ENCODE data around the gene PRIM2.
A peak's percentile ranks its signal among the peaks of the same experiment; 100 is the strongest.
"Not testable (repeated sequence)": the region's sequence is repeated elsewhere in the genome, so short reads cannot be mapped to it uniquely, and the experiment has no call there.

Gene PRIM2

DNA sequence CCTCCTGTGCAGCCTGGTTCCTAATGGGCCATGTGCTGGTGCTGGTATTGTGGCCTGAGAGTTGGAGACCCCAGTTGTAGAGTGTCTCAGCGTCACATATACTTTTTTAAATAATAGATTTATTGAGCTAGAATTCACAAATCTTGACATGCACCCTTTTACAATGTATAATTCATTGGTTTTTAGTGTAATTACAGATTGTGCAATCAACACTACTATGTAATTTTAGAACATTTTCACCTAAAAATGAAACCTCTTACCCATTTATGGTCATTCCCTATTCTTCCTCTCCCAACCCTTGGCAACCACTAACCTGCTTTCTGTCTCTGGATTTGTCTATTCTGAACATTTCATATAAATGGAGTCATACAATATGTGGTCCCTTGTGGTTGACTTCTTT, 10.6 kb downstream of the PRIM2 start:
- Histone ChIP-seq H3K36me3 (ENCODE audit: control insufficient read depth, insufficient read depth, low read length, severe bottlenecking) (peaks cover 28% of the 10 kb centered on the region), H3K4me3 (ENCODE audit: low read length) (no peak overlapping the region), H3K27me3 (replicated peaks; ENCODE audit: control insufficient read depth, insufficient read depth, low read length) (no peaks in the 10 kb centered on the region), H3K4me1 (ENCODE audit: control insufficient read depth, insufficient read depth, low read length) (no peaks in the 10 kb centered on the region), H3K9me3 (ENCODE audit: control insufficient read depth, low read length) (peaks cover 23% of the 10 kb centered on the region), H3K9ac (ENCODE audit: low read length) (no peak overlapping the region)
- DNase-seq (ENCODE audit: low read depth): no peak

DNA sequence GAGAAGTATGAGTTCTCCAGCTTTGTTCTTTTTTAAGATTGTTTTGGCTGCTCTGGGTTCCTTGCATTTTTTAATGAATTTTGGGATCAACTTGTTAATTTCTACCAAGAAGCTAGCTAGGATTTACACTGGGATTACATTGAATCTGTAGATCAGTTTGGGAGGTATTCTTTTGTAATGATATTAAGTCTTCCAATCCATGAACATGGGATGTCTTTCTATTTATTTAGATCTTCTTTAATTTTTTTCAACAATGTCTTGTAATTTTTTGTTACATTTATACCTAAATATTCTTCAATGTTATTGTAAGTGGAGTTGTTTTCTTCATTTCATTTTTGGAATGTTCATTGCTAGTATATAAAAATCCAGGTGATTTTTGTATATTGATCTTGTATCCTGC, 12.5 kb downstream of the PRIM2 start:
- no peak overlapping the region for H3K9ac ChIP-seq (ENCODE audit: low read length)
- H3K4me3 ChIP-seq (ENCODE audit: low read length): no peak overlapping the region
- no peaks in the 10 kb centered on the region for H3K27me3 ChIP-seq (replicated peaks; ENCODE audit: control insufficient read depth, insufficient read depth, low read length)
- no peak for DNase-seq (ENCODE audit: low read depth)
- H3K4me1 ChIP-seq (ENCODE audit: control insufficient read depth, insufficient read depth, low read length): no peaks in the 10 kb centered on the region
- H3K9me3 ChIP-seq (ENCODE audit: control insufficient read depth, low read length): peaks cover 23% of the 10 kb centered on the region
- peaks cover 28% of the 10 kb centered on the region for H3K36me3 ChIP-seq (ENCODE audit: control insufficient read depth, insufficient read depth, low read length, severe bottlenecking)

DNA sequence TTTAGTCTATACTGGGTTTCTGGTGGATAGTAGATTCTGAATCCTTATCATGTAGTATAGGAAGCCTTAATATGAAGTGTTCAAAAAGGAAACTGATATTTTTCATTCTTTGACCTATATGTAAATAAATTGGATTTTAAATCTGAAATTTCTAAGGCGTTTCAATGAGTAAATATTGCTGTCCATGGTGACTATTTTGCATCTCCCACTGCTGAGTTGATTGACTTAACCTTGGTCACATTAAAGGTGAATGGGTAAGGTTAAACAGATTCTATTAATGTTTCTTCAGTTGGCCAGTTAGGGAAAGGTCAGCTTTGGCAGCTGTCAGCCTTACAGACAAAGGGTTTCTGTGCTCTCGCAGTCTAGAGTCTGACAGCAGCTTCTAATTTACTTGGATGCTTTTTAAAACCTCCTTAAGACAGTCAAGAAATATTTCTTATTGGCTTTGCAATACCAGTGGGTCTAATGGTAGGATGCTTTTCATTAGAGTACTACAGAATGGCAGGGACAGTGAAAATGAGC, 24.8 kb downstream of the PRIM2 start:
- no peaks in the 10 kb centered on the region for H3K9me3 ChIP-seq (ENCODE audit: control insufficient read depth, low read length)
- no peaks in the 10 kb centered on the region for H3K4me1 ChIP-seq (ENCODE audit: control insufficient read depth, insufficient read depth, low read length)
- H3K36me3 ChIP-seq (ENCODE audit: control insufficient read depth, insufficient read depth, low read length, severe bottlenecking): no peaks in the 10 kb centered on the region
- H3K4me3 ChIP-seq (ENCODE audit: low read length): no peak overlapping the region
- no peak overlapping the region for H3K9ac ChIP-seq (ENCODE audit: low read length)
- H3K27me3 ChIP-seq (replicated peaks; ENCODE audit: control insufficient read depth, insufficient read depth, low read length): no peaks in the 10 kb centered on the region
- DNase-seq (ENCODE audit: low read depth): no peak

DNA sequence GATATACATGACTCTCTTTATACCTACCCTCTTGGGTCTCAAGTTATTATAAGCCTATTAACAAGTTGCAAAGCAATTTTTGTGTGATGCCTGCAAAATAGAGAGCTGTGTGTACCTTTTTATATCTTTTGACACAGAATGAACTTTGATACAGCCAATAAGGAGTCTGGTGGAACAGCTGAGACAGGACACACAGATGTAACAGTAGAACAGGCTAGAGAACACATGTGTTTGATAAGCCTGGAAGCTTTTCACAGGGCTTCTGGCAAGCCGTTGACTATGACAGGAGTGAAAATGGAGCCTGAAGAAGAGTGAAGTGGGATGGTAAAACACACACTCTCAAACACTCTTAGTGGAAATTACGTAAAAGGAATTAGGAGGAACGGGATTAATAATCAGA, 25.9 kb downstream of the PRIM2 start:
- not testable (repeated sequence) for H3K36me3 ChIP-seq (ENCODE audit: control insufficient read depth, insufficient read depth, low read length, severe bottlenecking); H3K9me3 ChIP-seq (ENCODE audit: control insufficient read depth, low read length); H3K9ac ChIP-seq (ENCODE audit: low read length); H3K4me1 ChIP-seq (ENCODE audit: control insufficient read depth, insufficient read depth, low read length); H3K4me3 ChIP-seq (ENCODE audit: low read length); H3K27me3 ChIP-seq (replicated peaks; ENCODE audit: control insufficient read depth, insufficient read depth, low read length); DNase-seq (ENCODE audit: low read depth)

DNA sequence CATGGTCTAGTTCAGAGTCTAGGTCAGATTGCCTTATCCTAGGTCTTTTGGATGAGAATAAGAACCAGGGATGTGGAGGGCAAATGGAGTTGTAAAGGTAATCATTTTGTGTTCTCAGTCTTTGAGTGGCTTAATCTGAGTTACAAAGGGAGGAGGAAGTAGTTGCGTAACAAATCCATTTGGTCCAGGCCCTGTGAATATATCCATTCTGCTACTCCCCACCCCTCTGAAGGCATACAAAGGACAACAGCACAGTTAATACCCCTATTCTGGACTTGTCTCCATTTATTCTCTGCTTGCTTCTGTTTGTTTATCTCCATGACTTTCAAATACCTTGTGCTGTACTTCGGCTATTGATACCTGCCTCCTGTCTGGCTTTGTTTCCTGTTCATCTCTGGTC, 29.3 kb downstream of the PRIM2 start:
- not testable (repeated sequence) for H3K9me3 ChIP-seq (ENCODE audit: control insufficient read depth, low read length); H3K36me3 ChIP-seq (ENCODE audit: control insufficient read depth, insufficient read depth, low read length, severe bottlenecking); H3K4me3 ChIP-seq (ENCODE audit: low read length); H3K4me1 ChIP-seq (ENCODE audit: control insufficient read depth, insufficient read depth, low read length); H3K9ac ChIP-seq (ENCODE audit: low read length); H3K27me3 ChIP-seq (replicated peaks; ENCODE audit: control insufficient read depth, insufficient read depth, low read length)
- peak; percentile 31 for DNase-seq (ENCODE audit: low read depth)

DNA sequence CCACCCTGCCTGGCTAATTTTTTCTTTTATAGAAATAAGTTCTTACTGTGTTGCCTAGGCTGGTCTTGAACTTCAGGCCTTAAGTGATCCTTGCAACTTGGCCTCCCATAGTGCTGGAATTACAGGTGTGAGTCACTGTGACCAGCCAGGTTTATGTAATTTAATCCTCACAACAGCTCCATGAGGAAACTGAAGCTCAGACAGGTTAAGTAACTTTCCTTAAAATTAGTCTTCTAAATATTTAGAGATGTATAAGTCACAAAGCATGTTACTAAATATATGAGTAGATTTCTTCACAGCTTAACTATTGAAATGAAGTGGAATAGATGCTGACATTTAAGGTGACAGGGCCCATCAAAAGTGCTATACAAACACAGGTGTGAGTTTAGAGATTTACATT, 30.2 kb downstream of the PRIM2 start:
- not testable (repeated sequence) for H3K9me3 ChIP-seq (ENCODE audit: control insufficient read depth, low read length); H3K4me1 ChIP-seq (ENCODE audit: control insufficient read depth, insufficient read depth, low read length); H3K27me3 ChIP-seq (replicated peaks; ENCODE audit: control insufficient read depth, insufficient read depth, low read length); H3K9ac ChIP-seq (ENCODE audit: low read length); H3K4me3 ChIP-seq (ENCODE audit: low read length); H3K36me3 ChIP-seq (ENCODE audit: control insufficient read depth, insufficient read depth, low read length, severe bottlenecking); DNase-seq (ENCODE audit: low read depth)

DNA sequence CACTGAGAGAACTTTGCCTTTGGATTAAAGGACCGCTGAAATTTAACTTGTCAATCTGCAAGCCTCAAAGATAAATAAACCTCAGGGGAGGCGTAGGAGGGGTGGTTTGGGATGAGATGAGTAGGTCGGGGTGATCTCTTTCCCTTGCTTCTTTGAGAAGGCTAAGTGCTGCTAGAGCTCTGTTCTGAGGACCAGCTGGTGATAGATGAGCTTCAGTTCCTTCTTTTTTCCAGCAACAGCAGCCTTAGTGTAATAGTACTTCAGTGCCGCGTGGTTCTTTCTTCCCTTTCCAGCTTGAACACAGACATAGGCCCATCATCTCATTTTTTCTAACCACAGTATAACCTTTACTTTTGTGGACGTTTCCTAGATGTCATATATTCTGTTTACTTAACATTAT, 33.0 kb downstream of the PRIM2 start:
- H3K9me3 ChIP-seq (ENCODE audit: control insufficient read depth, low read length): not testable (repeated sequence)

DNA sequence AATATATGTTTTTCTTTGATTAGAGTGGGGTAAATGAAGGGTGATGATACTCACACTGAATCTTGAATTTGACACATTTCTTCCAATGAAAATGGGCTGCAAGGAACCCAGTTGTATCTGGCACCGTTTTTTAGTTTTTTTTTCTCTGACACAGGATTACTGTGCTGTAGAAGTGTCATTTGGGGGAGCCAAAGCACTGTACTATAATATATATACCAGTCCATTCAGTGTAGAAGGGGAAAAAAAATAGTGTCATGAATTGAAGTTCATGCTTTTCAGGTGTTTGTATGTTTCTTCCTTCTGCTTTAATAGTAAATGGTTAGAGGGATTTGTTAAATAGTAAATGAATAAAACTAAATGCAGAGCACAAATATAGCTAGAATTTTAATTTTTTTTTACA, 35.2 kb downstream of the PRIM2 start:
- not testable (repeated sequence) for H3K4me3 ChIP-seq (ENCODE audit: low read length); H3K27me3 ChIP-seq (replicated peaks; ENCODE audit: control insufficient read depth, insufficient read depth, low read length); H3K4me1 ChIP-seq (ENCODE audit: control insufficient read depth, insufficient read depth, low read length); H3K36me3 ChIP-seq (ENCODE audit: control insufficient read depth, insufficient read depth, low read length, severe bottlenecking); H3K9me3 ChIP-seq (ENCODE audit: control insufficient read depth, low read length); H3K9ac ChIP-seq (ENCODE audit: low read length)
- DNase-seq (ENCODE audit: low read depth): peak; percentile 18

More for the DNA sequence above, 33.0 kb downstream of the PRIM2 start:
- not testable (repeated sequence) for H3K4me1 ChIP-seq (ENCODE audit: control insufficient read depth, insufficient read depth, low read length); H3K27me3 ChIP-seq (replicated peaks; ENCODE audit: control insufficient read depth, insufficient read depth, low read length); H3K9ac ChIP-seq (ENCODE audit: low read length); H3K36me3 ChIP-seq (ENCODE audit: control insufficient read depth, insufficient read depth, low read length, severe bottlenecking); DNase-seq (ENCODE audit: low read depth); H3K4me3 ChIP-seq (ENCODE audit: low read length)

DNA sequence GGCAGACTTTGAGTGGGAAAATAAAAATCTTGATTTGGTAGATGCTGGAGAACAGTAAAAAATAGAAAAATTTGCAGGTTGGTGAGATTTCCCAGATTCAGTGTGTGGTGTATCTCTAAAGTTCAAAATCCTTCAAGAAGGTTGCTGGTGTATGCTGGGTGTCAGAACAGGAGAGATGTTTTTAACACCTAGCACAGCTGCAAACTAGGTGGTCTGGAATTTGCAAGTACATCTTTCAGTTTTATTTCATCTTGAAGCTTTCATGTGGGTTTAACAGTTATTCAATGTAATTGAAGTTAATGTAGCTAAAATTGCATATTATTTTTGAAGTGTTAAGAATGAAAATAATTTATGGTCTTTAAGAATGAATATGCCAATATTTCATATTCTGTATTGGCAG, 40.9 kb downstream of the PRIM2 start:
- H3K36me3 ChIP-seq (ENCODE audit: control insufficient read depth, insufficient read depth, low read length, severe bottlenecking); H3K9ac ChIP-seq (ENCODE audit: low read length); H3K4me1 ChIP-seq (ENCODE audit: control insufficient read depth, insufficient read depth, low read length); DNase-seq (ENCODE audit: low read depth); H3K9me3 ChIP-seq (ENCODE audit: control insufficient read depth, low read length); H3K4me3 ChIP-seq (ENCODE audit: low read length); H3K27me3 ChIP-seq (replicated peaks; ENCODE audit: control insufficient read depth, insufficient read depth, low read length): not testable (repeated sequence)

DNA sequence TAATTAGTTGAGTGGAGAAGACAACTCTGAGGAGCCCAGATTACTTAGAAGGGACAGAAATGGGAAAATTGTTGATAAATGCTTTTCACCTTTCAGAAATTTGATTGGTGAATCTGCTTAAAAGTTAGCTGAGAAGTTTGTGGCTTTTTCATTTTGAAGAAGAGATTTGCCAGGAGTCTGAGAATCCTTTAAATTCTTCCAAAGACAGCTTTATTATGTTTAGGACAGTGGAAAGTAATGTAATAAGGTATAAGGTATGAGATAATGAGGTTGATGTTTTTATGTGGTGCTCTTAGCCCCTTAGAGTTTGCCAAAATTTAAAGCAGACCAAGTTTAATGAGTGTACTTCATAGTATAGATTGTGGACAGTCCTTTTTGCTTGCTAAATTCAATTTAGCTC, 42.3 kb downstream of the PRIM2 start:
- H3K36me3 ChIP-seq (ENCODE audit: control insufficient read depth, insufficient read depth, low read length, severe bottlenecking); H3K9me3 ChIP-seq (ENCODE audit: control insufficient read depth, low read length); DNase-seq (ENCODE audit: low read depth); H3K4me1 ChIP-seq (ENCODE audit: control insufficient read depth, insufficient read depth, low read length); H3K27me3 ChIP-seq (replicated peaks; ENCODE audit: control insufficient read depth, insufficient read depth, low read length); H3K9ac ChIP-seq (ENCODE audit: low read length); H3K4me3 ChIP-seq (ENCODE audit: low read length): not testable (repeated sequence)

DNA sequence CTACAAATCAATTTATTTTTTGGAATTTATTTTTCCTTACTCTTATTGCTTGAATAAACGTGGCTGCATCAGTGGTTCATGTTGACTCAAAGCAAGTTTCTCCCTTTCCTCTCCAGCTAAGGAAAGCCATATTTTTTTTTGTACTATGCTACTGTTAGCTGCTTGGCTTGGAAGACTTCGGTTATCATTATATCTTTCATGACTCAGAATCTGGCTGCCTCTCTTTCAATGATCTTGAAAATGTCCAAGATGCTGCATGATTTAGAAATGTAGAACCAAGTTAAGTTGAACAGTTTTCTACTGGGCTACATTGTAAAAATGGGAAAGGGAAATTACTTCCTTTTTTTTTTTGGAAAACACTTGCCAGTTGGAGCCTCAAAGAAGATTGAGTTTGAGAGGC, 44.9 kb downstream of the PRIM2 start:
- not testable (repeated sequence) for H3K4me3 ChIP-seq (ENCODE audit: low read length); H3K36me3 ChIP-seq (ENCODE audit: control insufficient read depth, insufficient read depth, low read length, severe bottlenecking); H3K27me3 ChIP-seq (replicated peaks; ENCODE audit: control insufficient read depth, insufficient read depth, low read length); H3K4me1 ChIP-seq (ENCODE audit: control insufficient read depth, insufficient read depth, low read length); H3K9me3 ChIP-seq (ENCODE audit: control insufficient read depth, low read length); H3K9ac ChIP-seq (ENCODE audit: low read length)
- DNase-seq (ENCODE audit: low read depth): peak; percentile 53

DNA sequence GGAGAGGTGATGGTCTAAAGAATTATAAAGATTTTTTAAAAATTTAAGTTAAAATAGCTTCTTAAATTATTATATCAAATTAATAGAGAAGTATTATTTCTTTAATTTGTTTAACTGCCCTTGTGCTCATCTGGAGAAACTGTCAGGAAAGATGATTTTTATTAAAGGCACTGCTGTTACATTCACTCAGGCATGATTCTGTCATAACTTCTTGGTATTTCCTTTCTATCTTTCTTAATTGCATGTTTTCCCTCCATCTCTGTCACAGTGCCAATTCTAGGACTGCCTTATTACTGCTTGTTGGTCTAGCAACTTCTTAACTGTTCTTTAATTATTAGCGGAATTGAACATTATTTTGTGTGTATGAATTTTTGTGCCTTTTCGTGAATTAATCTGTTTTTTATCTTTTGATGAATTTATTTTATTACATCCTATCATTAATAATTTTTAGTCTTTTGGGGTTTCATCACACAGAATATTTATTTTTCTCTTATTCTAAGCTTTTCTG, 47.7 kb downstream of the PRIM2 start:
- H3K36me3 ChIP-seq (ENCODE audit: control insufficient read depth, insufficient read depth, low read length, severe bottlenecking); H3K4me3 ChIP-seq (ENCODE audit: low read length); H3K27me3 ChIP-seq (replicated peaks; ENCODE audit: control insufficient read depth, insufficient read depth, low read length); H3K4me1 ChIP-seq (ENCODE audit: control insufficient read depth, insufficient read depth, low read length); H3K9me3 ChIP-seq (ENCODE audit: control insufficient read depth, low read length); H3K9ac ChIP-seq (ENCODE audit: low read length): not testable (repeated sequence)
- DNase-seq (ENCODE audit: low read depth): peak; percentile 34

All from adipocyte (in vitro differentiated cells).